K562 (cell line): ENCODE results near the gene RAB6B. TPM values are rescaled to one million over a fixed set of nuclear protein-coding genes. Genes with fewer than 3 reads are reported as not detected.

ENCODE experiments used
- ATAC-seq: fragments of 200-7000 bp; cut with Tn5 transposase; 3 replicates; pipeline ENCODE4 v1.9.1; 2020; ENCODE audit warnings: moderate library complexity
- BruUV-seq: library from RNA; stranded (reverse); fragments of 400-500 nt; replicated peaks from 2 replicates; lab custom pipeline; 2021; lab: Mats Ljungman, UMichigan
- CTCF ChIA-PET: fragments of 300-600 bp; formaldehyde crosslinking; extraction: SDS; loops from one replicate; lab custom pipeline; 2021; ENCODE audit warnings: low intra/inter-chr PET ratio; lab: Yijun Ruan, JAX
- POLR2A ChIA-PET: fragments of 300-600, 350-650 bp; sonication (Branson Sonifier 250); formaldehyde crosslinking; extraction: SDS; loops from one replicate; lab custom pipeline; 2021; ENCODE audit warnings: antibody characterized with exemption, inconsistent platforms; lab: Yijun Ruan, JAX
- DNase-seq, 4 experiments: peaks; one replicate each; pipeline versions ENCODE4 v3.0.0 to v3.0.0-alpha.2; 2011 to 2018; ENCODE audit warnings: low spot score in 3 of 4, mixed read lengths in 3 of 4; ENCODE audit errors: extremely low read depth in 1 of 4
- FAIRE-seq: peaks from 2 replicates; lab custom pipeline; 2011; peaks lifted over from hg19 to GRCh38; lab: Jason Lieb, UNC
- H2AFZ ChIP-seq: 2 replicates; pipeline ENCODE4 v1.6.0; 2011; ENCODE audit warnings: low read depth, low read length, control low read depth, inconsistent platforms
- H3K27ac ChIP-seq: fragments of 200-600 bp; 3 replicates; pipeline ENCODE4 v1.8.0; 2011; ENCODE audit warnings: low read depth, mild to moderate bottlenecking, control low read depth, inconsistent platforms, low read length, moderate library complexity, mixed read lengths; ENCODE audit errors: extremely low read depth
- H3K27me3 ChIP-seq, 2 experiments: fragments of 300-600 bp in 1 of 2; 2 replicates in 1 of 2; 3 replicates in 1 of 2; pipeline versions ENCODE4 v1.6.0 to v1.8.0; 2011; ENCODE audit warnings: inconsistent platforms in 2 of 2, low read length in 2 of 2, mild to moderate bottlenecking in 1 of 2, mixed read lengths in 1 of 2, moderate library complexity in 1 of 2; ENCODE audit not compliant: control insufficient read depth in 2 of 2, insufficient read depth in 2 of 2
- H3K36me3 ChIP-seq: fragments of 300-600 bp; 3 replicates; pipeline ENCODE4 v1.8.0; 2011; ENCODE audit warnings: mild to moderate bottlenecking, low read length, inconsistent platforms; ENCODE audit not compliant: control insufficient read depth, insufficient read depth
- H3K4me1 ChIP-seq, 2 experiments: fragments of 200-600 bp in 1 of 2; replicated peaks in 1 of 2; 2 replicates in 1 of 2; 3 replicates in 1 of 2; pipeline versions ENCODE4 v1.5.1 to v1.8.0; 2011; ENCODE audit warnings: inconsistent platforms in 2 of 2, low read length in 2 of 2, mild to moderate bottlenecking in 1 of 2, mixed read lengths in 1 of 2, moderate library complexity in 1 of 2; ENCODE audit not compliant: control insufficient read depth in 2 of 2, insufficient read depth in 2 of 2
- H3K4me2 ChIP-seq: 2 replicates; pipeline ENCODE4 v1.6.1; 2011; ENCODE audit warnings: low read length, control low read depth, inconsistent platforms, mixed read lengths; ENCODE audit not compliant: insufficient read depth
- H3K4me3 ChIP-seq: fragments of 200-600 bp; sonication (generic), shearing (Covaris generic); 2 replicates; pipeline ENCODE4 v1.5.1; 2016; ENCODE audit warnings: control low read depth, inconsistent platforms
- H3K79me2 ChIP-seq: fragments of 200-600 bp; 3 replicates; pipeline ENCODE4 v1.8.0; 2011; ENCODE audit warnings: low read length, inconsistent platforms; ENCODE audit not compliant: control insufficient read depth, insufficient read depth
- H3K9ac ChIP-seq, 2 experiments: 2 replicates each; pipeline versions ENCODE4 v1.6.0 to v1.6.1; 2011; ENCODE audit warnings: low read depth in 2 of 2, low read length in 2 of 2, control low read depth in 1 of 2, inconsistent platforms in 1 of 2, mild to moderate bottlenecking in 1 of 2, mixed read lengths in 1 of 2; ENCODE audit not compliant: insufficient read depth in 1 of 2
- H3K9me1 ChIP-seq: one replicate; pipeline ENCODE4 v1.6.0; 2011; ENCODE audit warnings: inconsistent platforms, mild to moderate bottlenecking, low read length, moderate library complexity; ENCODE audit not compliant: control insufficient read depth, insufficient read depth
- H3K9me3 ChIP-seq: replicated peaks from 2 replicates; pipeline ENCODE4 v1.5.1; 2011; ENCODE audit warnings: low read depth, low read length, inconsistent platforms; ENCODE audit not compliant: control insufficient read depth, insufficient read depth
- H4K20me1 ChIP-seq: replicated peaks from 2 replicates; pipeline ENCODE4 v1.6.1; 2011; ENCODE audit warnings: low read length, inconsistent platforms, mixed read lengths; ENCODE audit not compliant: control insufficient read depth, insufficient read depth
- FOS ChIP-seq: IDR thresholded peaks from 3 replicates; pipeline ENCODE4 v1.6.1; 2011; ENCODE audit not compliant: insufficient read length; ENCODE audit errors: extremely low read depth
- ZNF224 ChIP-seq: sonication (generic); formaldehyde crosslinking; IDR thresholded peaks from 2 replicates; pipeline ENCODE4 v1.8.0; 2022; ENCODE audit warnings: mild to moderate bottlenecking, missing genetic modification reagents
- ZNF239 ChIP-seq: fragments of 250-450 bp; sonication (Bioruptor Pico); IDR thresholded peaks from 2 replicates; pipeline ENCODE4 v1.4.0; 2020; ENCODE audit warnings: mild to moderate bottlenecking
- ZNF431 ChIP-seq: sonication (generic); formaldehyde crosslinking; IDR thresholded peaks from 2 replicates; pipeline ENCODE4 v1.8.0; 2022; ENCODE audit warnings: mild to moderate bottlenecking, missing genetic modification reagents
- ZNF561 ChIP-seq: fragments of 450-650 bp; formaldehyde crosslinking; conservative IDR thresholded peaks from 2 replicates; pipeline ENCODE4 v1.4.0; 2020; ENCODE audit warnings: mild to moderate bottlenecking, moderate library complexity
- ZNF780A ChIP-seq: fragments of 250-450 bp; sonication (Bioruptor Pico); IDR thresholded peaks from 2 replicates; pipeline ENCODE4 v1.5.0; 2021; ENCODE audit warnings: mild to moderate bottlenecking
- WGBS: fragments of 100-300 bp; shearing (Covaris generic); methylation state at CpG from one replicate; pipeline ENCODE4 v1.1.6; 2016; ENCODE audit warnings: low coverage, mixed read lengths; ENCODE audit not compliant: insufficient coverage; ENCODE audit errors: missing lambda C conversion rate; 5-methylcytosine and 5-hydroxymethylcytosine counted together
- in situ Hi-C: fragments of 300-500 bp; cut with MboI; formaldehyde crosslinking; loops from 4 replicates; pipeline ENCODE4 v1.15.0; 2018; ENCODE audit warnings: inconsistent platforms, mixed read lengths
- intact Hi-C: fragments of 100-400 bp; cut with micrococcal nuclease; formaldehyde crosslinking; loops from 2 replicates; pipeline ENCODE4 v1.14.2; 2022
- polyA plus RNA-seq, 8 experiments: library from polyadenylated mRNA; depleted of rRNA in 4 of 8; stranded (reverse) in 5 of 8; unstranded in 3 of 8; fragments of >200 nt; fragmentation: Nextera tagmentation in 2 of 8; fragmentation: Illumina TruSeq in 1 of 8; extraction: Ambion mirVana in 2 of 8; extraction: Trizol in 1 of 8; gene quantifications; 2 replicates each; pipeline versions ENCODE4 v1.2.1 to v1.2.3, GENCODE V29; 2011 to 2014; ENCODE audit warnings: inconsistent platforms in 1 of 8, missing spikeins in 1 of 8
- total RNA-seq, 7 experiments: library from RNA; depleted of rRNA in 6 of 7; stranded (reverse); fragments of >200 nt in 6 of 7; fragmentation: Illumina TruSeq in 2 of 7; extraction: Trizol in 2 of 7; gene quantifications; 2 replicates each; pipeline versions ENCODE4 v1.2.1 to v1.2.3, GENCODE V29; 2011 to 2021; ENCODE audit warnings: low replicate concordance in 1 of 7
- TF ChIP-seq, protein P1 (sequence below): conservative IDR thresholded peaks from 2 replicates; pipeline ENCODE4 v1.6.1; 2011; ENCODE audit warnings: low read depth, mild to moderate bottlenecking, low read length; ENCODE audit not compliant: control insufficient read depth
- TF ChIP-seq, protein P2 (sequence below): fragments of 450-650 bp; IDR thresholded peaks from 2 replicates; pipeline ENCODE4 v1.6.1; 2016; ENCODE audit warnings: mild to moderate bottlenecking, moderate library complexity

RAB6B gene
- total and polyA plus RNA-seq, 9 of the 15 experiments (the other 6 are each of a cell fraction or from before 2014, with no cell fraction given), result 0.60 to 18.1 (median 1.5) TPM

DNA sequence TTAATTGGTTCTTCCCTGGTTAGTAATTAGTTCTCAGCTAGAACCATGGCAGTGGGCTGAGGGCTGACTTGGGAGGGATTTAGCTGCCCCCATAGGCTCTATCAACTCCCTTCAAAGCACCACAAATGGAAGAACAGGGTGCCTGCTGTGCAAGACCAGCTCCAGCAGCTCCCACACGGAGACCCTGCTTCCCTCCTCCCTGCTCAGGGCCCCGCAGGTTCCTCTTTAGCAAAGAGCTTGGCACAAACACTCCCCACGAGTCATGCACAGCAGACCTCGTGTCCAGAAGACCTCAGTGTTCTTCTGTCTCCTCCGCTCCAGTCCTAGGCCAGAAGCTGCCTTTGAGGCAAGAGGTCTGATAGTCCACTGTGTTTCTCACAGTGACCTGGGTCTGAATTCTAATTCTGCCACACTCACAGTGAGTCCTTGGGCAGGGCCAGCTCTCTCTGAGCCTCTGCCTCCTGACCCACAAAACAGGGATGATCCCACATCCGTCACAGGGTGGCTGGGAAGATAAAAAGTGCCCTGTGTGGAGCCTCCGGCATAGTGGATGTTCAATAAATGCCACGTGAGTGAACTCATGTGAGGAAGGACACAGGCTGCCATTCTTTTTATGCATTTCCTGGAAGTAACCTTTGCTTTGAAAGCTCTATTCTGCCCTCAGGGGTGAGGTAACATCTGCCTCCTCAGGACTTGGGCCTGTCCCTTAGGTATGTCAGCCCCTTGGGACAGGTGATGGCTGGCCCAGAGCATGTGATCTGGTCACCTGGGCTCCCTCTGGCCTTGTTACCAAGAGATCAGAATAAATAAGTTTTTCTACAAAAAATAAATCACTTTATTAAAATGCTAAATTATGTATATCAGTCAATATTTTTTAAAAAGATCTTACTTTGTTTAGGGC, 7.6 kb downstream of the RAB6B start:
- no TSS peak for BruUV-seq
- Histone ChIP-seq H2AFZ (no peak overlapping the region), H3K9ac (0 out of 4 replicates have a peak overlapping the region, but pooled peaks of 1 of the 2 experiments have one; percentile 52), H3K9me3 (no peaks in the 10 kb centered on the region), H4K20me1 (peaks cover 3% of the 10 kb centered on the region; the same call in 1 of the 2 replicates), H3K27ac (no peak overlapping the region), H3K27me3 (no peaks in the 10 kb centered on the region), H3K4me3 (no peak overlapping the region), H3K36me3 (no peaks in the 10 kb centered on the region), H3K9me1 (no peaks in the 10 kb centered on the region), H3K4me1 (peaks cover 16 to 24% of the 10 kb centered on the region in 2 experiments; a peak in 4 of 5 replicates), H3K4me2 (no peak overlapping the region), H3K79me2 (peaks cover 10% of the 10 kb centered on the region)
- intact Hi-C loops (no loop called here), in situ Hi-C loops (no loop called here)
- ChIA-PET POLR2A (interaction anchor here (0.9 kb wide), 1 partner anchor 12 kb away, joined by 3 read pairs; no protein-coding TSS in a partner anchor), CTCF (no interaction called here)
- WGBS, result 47% methylated on average over 4 of the region's 8 CpGs
- ATAC-seq, result no peak
- no peak for FAIRE-seq
- DNase-seq, result no peak
- TF ChIP-seq FOS (no peak), ZNF561 (no peak), ZNF780A (no peak), ZNF224 (no peak), ZNF239 (CRISPR knock-in tag) (no peak), ZNF431 (no peak)
- TF ChIP-seq, protein P1, sequence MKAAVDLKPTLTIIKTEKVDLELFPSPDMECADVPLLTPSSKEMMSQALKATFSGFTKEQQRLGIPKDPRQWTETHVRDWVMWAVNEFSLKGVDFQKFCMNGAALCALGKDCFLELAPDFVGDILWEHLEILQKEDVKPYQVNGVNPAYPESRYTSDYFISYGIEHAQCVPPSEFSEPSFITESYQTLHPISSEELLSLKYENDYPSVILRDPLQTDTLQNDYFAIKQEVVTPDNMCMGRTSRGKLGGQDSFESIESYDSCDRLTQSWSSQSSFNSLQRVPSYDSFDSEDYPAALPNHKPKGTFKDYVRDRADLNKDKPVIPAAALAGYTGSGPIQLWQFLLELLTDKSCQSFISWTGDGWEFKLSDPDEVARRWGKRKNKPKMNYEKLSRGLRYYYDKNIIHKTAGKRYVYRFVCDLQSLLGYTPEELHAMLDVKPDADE, result no peak
- TF ChIP-seq, protein P2, sequence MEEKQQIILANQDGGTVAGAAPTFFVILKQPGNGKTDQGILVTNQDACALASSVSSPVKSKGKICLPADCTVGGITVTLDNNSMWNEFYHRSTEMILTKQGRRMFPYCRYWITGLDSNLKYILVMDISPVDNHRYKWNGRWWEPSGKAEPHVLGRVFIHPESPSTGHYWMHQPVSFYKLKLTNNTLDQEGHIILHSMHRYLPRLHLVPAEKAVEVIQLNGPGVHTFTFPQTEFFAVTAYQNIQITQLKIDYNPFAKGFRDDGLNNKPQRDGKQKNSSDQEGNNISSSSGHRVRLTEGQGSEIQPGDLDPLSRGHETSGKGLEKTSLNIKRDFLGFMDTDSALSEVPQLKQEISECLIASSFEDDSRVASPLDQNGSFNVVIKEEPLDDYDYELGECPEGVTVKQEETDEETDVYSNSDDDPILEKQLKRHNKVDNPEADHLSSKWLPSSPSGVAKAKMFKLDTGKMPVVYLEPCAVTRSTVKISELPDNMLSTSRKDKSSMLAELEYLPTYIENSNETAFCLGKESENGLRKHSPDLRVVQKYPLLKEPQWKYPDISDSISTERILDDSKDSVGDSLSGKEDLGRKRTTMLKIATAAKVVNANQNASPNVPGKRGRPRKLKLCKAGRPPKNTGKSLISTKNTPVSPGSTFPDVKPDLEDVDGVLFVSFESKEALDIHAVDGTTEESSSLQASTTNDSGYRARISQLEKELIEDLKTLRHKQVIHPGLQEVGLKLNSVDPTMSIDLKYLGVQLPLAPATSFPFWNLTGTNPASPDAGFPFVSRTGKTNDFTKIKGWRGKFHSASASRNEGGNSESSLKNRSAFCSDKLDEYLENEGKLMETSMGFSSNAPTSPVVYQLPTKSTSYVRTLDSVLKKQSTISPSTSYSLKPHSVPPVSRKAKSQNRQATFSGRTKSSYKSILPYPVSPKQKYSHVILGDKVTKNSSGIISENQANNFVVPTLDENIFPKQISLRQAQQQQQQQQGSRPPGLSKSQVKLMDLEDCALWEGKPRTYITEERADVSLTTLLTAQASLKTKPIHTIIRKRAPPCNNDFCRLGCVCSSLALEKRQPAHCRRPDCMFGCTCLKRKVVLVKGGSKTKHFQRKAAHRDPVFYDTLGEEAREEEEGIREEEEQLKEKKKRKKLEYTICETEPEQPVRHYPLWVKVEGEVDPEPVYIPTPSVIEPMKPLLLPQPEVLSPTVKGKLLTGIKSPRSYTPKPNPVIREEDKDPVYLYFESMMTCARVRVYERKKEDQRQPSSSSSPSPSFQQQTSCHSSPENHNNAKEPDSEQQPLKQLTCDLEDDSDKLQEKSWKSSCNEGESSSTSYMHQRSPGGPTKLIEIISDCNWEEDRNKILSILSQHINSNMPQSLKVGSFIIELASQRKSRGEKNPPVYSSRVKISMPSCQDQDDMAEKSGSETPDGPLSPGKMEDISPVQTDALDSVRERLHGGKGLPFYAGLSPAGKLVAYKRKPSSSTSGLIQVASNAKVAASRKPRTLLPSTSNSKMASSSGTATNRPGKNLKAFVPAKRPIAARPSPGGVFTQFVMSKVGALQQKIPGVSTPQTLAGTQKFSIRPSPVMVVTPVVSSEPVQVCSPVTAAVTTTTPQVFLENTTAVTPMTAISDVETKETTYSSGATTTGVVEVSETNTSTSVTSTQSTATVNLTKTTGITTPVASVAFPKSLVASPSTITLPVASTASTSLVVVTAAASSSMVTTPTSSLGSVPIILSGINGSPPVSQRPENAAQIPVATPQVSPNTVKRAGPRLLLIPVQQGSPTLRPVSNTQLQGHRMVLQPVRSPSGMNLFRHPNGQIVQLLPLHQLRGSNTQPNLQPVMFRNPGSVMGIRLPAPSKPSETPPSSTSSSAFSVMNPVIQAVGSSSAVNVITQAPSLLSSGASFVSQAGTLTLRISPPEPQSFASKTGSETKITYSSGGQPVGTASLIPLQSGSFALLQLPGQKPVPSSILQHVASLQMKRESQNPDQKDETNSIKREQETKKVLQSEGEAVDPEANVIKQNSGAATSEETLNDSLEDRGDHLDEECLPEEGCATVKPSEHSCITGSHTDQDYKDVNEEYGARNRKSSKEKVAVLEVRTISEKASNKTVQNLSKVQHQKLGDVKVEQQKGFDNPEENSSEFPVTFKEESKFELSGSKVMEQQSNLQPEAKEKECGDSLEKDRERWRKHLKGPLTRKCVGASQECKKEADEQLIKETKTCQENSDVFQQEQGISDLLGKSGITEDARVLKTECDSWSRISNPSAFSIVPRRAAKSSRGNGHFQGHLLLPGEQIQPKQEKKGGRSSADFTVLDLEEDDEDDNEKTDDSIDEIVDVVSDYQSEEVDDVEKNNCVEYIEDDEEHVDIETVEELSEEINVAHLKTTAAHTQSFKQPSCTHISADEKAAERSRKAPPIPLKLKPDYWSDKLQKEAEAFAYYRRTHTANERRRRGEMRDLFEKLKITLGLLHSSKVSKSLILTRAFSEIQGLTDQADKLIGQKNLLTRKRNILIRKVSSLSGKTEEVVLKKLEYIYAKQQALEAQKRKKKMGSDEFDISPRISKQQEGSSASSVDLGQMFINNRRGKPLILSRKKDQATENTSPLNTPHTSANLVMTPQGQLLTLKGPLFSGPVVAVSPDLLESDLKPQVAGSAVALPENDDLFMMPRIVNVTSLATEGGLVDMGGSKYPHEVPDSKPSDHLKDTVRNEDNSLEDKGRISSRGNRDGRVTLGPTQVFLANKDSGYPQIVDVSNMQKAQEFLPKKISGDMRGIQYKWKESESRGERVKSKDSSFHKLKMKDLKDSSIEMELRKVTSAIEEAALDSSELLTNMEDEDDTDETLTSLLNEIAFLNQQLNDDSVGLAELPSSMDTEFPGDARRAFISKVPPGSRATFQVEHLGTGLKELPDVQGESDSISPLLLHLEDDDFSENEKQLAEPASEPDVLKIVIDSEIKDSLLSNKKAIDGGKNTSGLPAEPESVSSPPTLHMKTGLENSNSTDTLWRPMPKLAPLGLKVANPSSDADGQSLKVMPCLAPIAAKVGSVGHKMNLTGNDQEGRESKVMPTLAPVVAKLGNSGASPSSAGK, result no peak
